ENCODE data around the gene TNFAIP8L3.
"Not testable (repeated sequence)": the region's sequence is repeated elsewhere in the genome, so short reads cannot be mapped to it uniquely, and the experiment has no call there.

TNFAIP8L3 gene

GRCh38 chr15:51094606-51095569 is at the start of gene TNFAIP8L3:
Gene TNFAIP8L3, minus strand, starts transcription at chr15:51094906. Its CDS starts 311 bp downstream, at chr15:51094595.
- DNase-seq = no peak

GRCh38 chr15:51144021-51144532 is 49.4 kb upstream of the TNFAIP8L3 start:
- DNase-seq = no peak

- not testable (repeated sequence) for DNase-seq
Measured at GRCh38 chr15:51140347-51140746, 45.6 kb upstream of the TNFAIP8L3 start.

GRCh38 chr15:51139091-51139490 is 44.4 kb upstream of the TNFAIP8L3 start:
- DNase-seq = no peak

GRCh38 chr15:51137880-51138430 is 43.2 kb upstream of the TNFAIP8L3 start:
- DNase-seq = no peak

- DNase-seq = no peak
Measured at GRCh38 chr15:51137024-51137423, 42.3 kb upstream of the TNFAIP8L3 start.

- DNase-seq = no peak
Measured at GRCh38 chr15:51135276-51135675, 40.6 kb upstream of the TNFAIP8L3 start.

- DNase-seq = no peak
Measured at GRCh38 chr15:51134416-51135199, 39.9 kb upstream of the TNFAIP8L3 start.

- no peak for DNase-seq
Measured at GRCh38 chr15:51133140-51133765, 38.5 kb upstream of the TNFAIP8L3 start.

GRCh38 chr15:51132384-51133139 is 37.9 kb upstream of the TNFAIP8L3 start:
- no peak for DNase-seq

- no peak for DNase-seq
Measured at GRCh38 chr15:51131596-51132290, 37.0 kb upstream of the TNFAIP8L3 start.

GRCh38 chr15:51130344-51130743 is 35.6 kb upstream of the TNFAIP8L3 start:
- DNase-seq = no peak

- DNase-seq = no peak
Measured at GRCh38 chr15:51129535-51130188, 35.0 kb upstream of the TNFAIP8L3 start.

- no peak for DNase-seq
Measured at GRCh38 chr15:51128701-51129100, 34.0 kb upstream of the TNFAIP8L3 start.

- no peak for DNase-seq
Measured at GRCh38 chr15:51126842-51127241, 32.1 kb upstream of the TNFAIP8L3 start.

- not testable (repeated sequence) for DNase-seq
Measured at GRCh38 chr15:51123002-51123401, 28.3 kb upstream of the TNFAIP8L3 start.

- DNase-seq = no peak
Measured at GRCh38 chr15:51121631-51122225, 27.0 kb upstream of the TNFAIP8L3 start.

GRCh38 chr15:51121118-51121517 is 26.4 kb upstream of the TNFAIP8L3 start:
- DNase-seq = no peak

- DNase-seq = no peak
Measured at GRCh38 chr15:51119120-51119519, 24.4 kb upstream of the TNFAIP8L3 start.

GRCh38 chr15:51117270-51117669 is 22.6 kb upstream of the TNFAIP8L3 start:
- no peak for DNase-seq
